Central memory CD4-positive, alpha-beta T cell (primary cell): ENCODE results near the gene RASAL1.

ENCODE experiments used
- DNase-seq: peaks from one replicate; pipeline ENCODE4 v3.0.0; 2022

RASAL1 gene

GRCh38 chr12:113162102-113163029 lies 26.8 kb upstream of the RASAL1 start:
- DNase-seq: no peak

- no peak for DNase-seq
These were observed 26.0 kb upstream of the RASAL1 start for GRCh38 chr12:113161415-113162016.

GRCh38 chr12:113159937-113160336 lies 24.4 kb upstream of the RASAL1 start:
- DNase-seq: no peak

- no peak for DNase-seq
These were observed 23.1 kb upstream of the RASAL1 start for GRCh38 chr12:113158439-113159203.

GRCh38 chr12:113157218-113157859 lies 21.8 kb upstream of the RASAL1 start:
- DNase-seq: no peak

GRCh38 chr12:113155646-113156045 lies 20.1 kb upstream of the RASAL1 start:
- DNase-seq: no peak

- no peak for DNase-seq
These were observed 19.5 kb upstream of the RASAL1 start for GRCh38 chr12:113155060-113155459.

GRCh38 chr12:113154351-113154973 lies 18.9 kb upstream of the RASAL1 start:
- DNase-seq: no peak

GRCh38 chr12:113152835-113153814 lies 17.6 kb upstream of the RASAL1 start:
- DNase-seq: peak; percentile 75

- no peak for DNase-seq
These were observed 16.8 kb upstream of the RASAL1 start for GRCh38 chr12:113152196-113152834.

- DNase-seq: no peak
These were observed 16.1 kb upstream of the RASAL1 start for GRCh38 chr12:113151655-113152054.

- no peak for DNase-seq
These were observed 14.0 kb upstream of the RASAL1 start, which contains the start of gene CFAP73 for GRCh38 chr12:113149361-113150150. Gene CFAP73, plus strand, starts transcription at chr12:113149724. Its CDS starts 134 bp downstream, at chr12:113149858.

GRCh38 chr12:113146999-113147398 lies 11.4 kb upstream of the RASAL1 start:
- DNase-seq: no peak

GRCh38 chr12:113145720-113146551 lies 10.4 kb upstream of the RASAL1 start:
- DNase-seq: no peak

GRCh38 chr12:113144806-113145205 lies 9.2 kb upstream of the RASAL1 start:
- DNase-seq: no peak

GRCh38 chr12:113143959-113144358 lies 8.4 kb upstream of the RASAL1 start:
- no peak for DNase-seq

GRCh38 chr12:113142886-113143332 lies 7.3 kb upstream of the RASAL1 start:
- DNase-seq: no peak

- DNase-seq: no peak
These were observed 6.8 kb upstream of the RASAL1 start for GRCh38 chr12:113142173-113142885.
